SK-N-SH (cell line): ENCODE measurements around the gene GARS1. TPM values are rescaled to one million over a fixed set of nuclear protein-coding genes. Genes with fewer than 3 reads are reported as not detected.

ENCODE experiments used
- CTCF ChIA-PET: fragments of 300-600, 350-600 bp; formaldehyde crosslinking; extraction: SDS; loops from one replicate; lab custom pipeline; 2021; lab: Yijun Ruan, JAX
- POLR2A ChIA-PET: fragments of 350-600 bp; sonication (Branson Sonifier 250); formaldehyde crosslinking; extraction: SDS; loops from one replicate; lab custom pipeline; 2020; ENCODE audit warnings: antibody characterized with exemption, inconsistent platforms; lab: Yijun Ruan, JAX
- DNase-seq: peaks from one replicate; pipeline ENCODE4 v3.0.0; 2012
- H2AFZ ChIP-seq: fragments of 200-600 bp; sonication (generic); 2 replicates; pipeline ENCODE4 v1.8.1; 2016; ENCODE audit warnings: antibody characterized with exemption, mild to moderate bottlenecking, low read depth
- H3F3A ChIP-seq: fragments of 200-600 bp; sonication (generic); replicated peaks from 2 replicates; pipeline ENCODE3; 2016; ENCODE audit warnings: antibody characterized with exemption, mild to moderate bottlenecking; ENCODE audit not compliant: insufficient read depth
- H3K27ac ChIP-seq, 2 experiments: fragments of 200-500 bp in 1 of 2; fragments of 200-600 bp in 1 of 2; sonication (Bioruptor generic) in 1 of 2; sonication (generic), shearing (Covaris generic) in 1 of 2; 2 replicates each; pipeline versions ENCODE4 v1.5.1 to v1.6.1; 2014 to 2016; ENCODE audit warnings: low read depth in 2 of 2, inconsistent platforms in 1 of 2, low read length in 1 of 2, mild to moderate bottlenecking in 1 of 2, mixed read lengths in 1 of 2
- H3K27me3 ChIP-seq: fragments of 200-600 bp; sonication (generic), shearing (Covaris generic); 2 replicates; pipeline ENCODE4 v1.6.1; 2016; ENCODE audit warnings: mixed run types; ENCODE audit not compliant: insufficient read depth
- H3K36me3 ChIP-seq, 2 experiments: fragments of 200-500 bp in 1 of 2; fragments of 200-600 bp in 1 of 2; sonication (Bioruptor generic) in 1 of 2; sonication (generic) in 1 of 2; replicated peaks in 1 of 2; 2 replicates each; pipeline versions ENCODE3 to v1.5.1; 2014 to 2016; ENCODE audit warnings: low read length in 1 of 2, mild to moderate bottlenecking in 1 of 2; ENCODE audit not compliant: insufficient read depth in 2 of 2, control insufficient read depth in 1 of 2
- H3K4me1 ChIP-seq, 2 experiments: fragments of 200-500 bp in 1 of 2; fragments of 200-600 bp in 1 of 2; sonication (Bioruptor generic) in 1 of 2; sonication (generic), shearing (Covaris generic) in 1 of 2; 2 replicates each; pipeline versions ENCODE4 v1.5.1 to v1.6.1; 2014 to 2016; ENCODE audit warnings: low read depth in 1 of 2, low read length in 1 of 2, mixed run types in 1 of 2; ENCODE audit not compliant: insufficient read depth in 2 of 2, control insufficient read depth in 1 of 2
- H3K4me2 ChIP-seq: fragments of 200-600 bp; sonication (generic), shearing (Covaris generic); 2 replicates; pipeline ENCODE4 v1.6.1; 2017; ENCODE audit warnings: mixed run types
- H3K4me3 ChIP-seq, 2 experiments: fragments of 200-500 bp in 1 of 2; fragments of 200-600 bp in 1 of 2; sonication (Bioruptor generic) in 1 of 2; sonication (generic), shearing (Covaris generic) in 1 of 2; 2 replicates each; pipeline versions ENCODE4 v1.5.1 to v1.8.1; 2014 to 2016; ENCODE audit warnings: low read depth in 2 of 2, inconsistent platforms in 1 of 2, low read length in 1 of 2, mild to moderate bottlenecking in 1 of 2, mixed read lengths in 1 of 2, moderate library complexity in 1 of 2
- H3K79me2 ChIP-seq: fragments of 200-600 bp; sonication (generic); 2 replicates; pipeline ENCODE4 v1.8.1; 2017; ENCODE audit warnings: mild to moderate bottlenecking; ENCODE audit not compliant: insufficient read depth
- H3K9ac ChIP-seq: fragments of 200-600 bp; sonication (generic); 2 replicates; pipeline ENCODE4 v1.6.1; 2017; ENCODE audit warnings: mixed run types
- H3K9me2 ChIP-seq: fragments of 200-600 bp; sonication (generic); 2 replicates; pipeline ENCODE4 v1.6.1; 2017; ENCODE audit warnings: mixed run types
- H3K9me3 ChIP-seq: fragments of 200-600 bp; sonication (generic); 2 replicates; pipeline ENCODE4 v1.6.1; 2017; ENCODE audit warnings: mixed run types, mild to moderate bottlenecking, moderate library complexity
- H4K20me1 ChIP-seq: fragments of 200-600 bp; sonication (generic); 2 replicates; pipeline ENCODE4 v1.6.1; 2017; ENCODE audit warnings: mild to moderate bottlenecking, mixed run types; ENCODE audit not compliant: insufficient read depth
- CTCF ChIP-seq: fragments of 200-600 bp; sonication (generic); IDR thresholded peaks from 2 replicates; pipeline ENCODE4 v1.6.1; 2017; ENCODE audit warnings: antibody characterized with exemption, mild to moderate bottlenecking, moderate library complexity
- EZH2phosphoT487 ChIP-seq: fragments of 200-600 bp; sonication (generic); IDR thresholded peaks from 2 replicates; pipeline ENCODE4 v1.6.1; 2017; ENCODE audit warnings: low read depth, mixed run types, mild to moderate bottlenecking, antibody characterized with exemption, moderate library complexity, borderline replicate concordance
- FOSL2 ChIP-seq: IDR thresholded peaks from 2 replicates; pipeline ENCODE4 v1.4.0; 2012; ENCODE audit warnings: low read depth, mild to moderate bottlenecking, moderate library complexity, borderline replicate concordance
- FOXJ3 ChIP-seq: sonication (generic); formaldehyde crosslinking; IDR thresholded peaks from 2 replicates; pipeline ENCODE4 v1.5.1; 2020; ENCODE audit warnings: mild to moderate bottlenecking, missing genetic modification reagents
- GATA2 ChIP-seq: sonication (generic); formaldehyde crosslinking; IDR thresholded peaks from 2 replicates; pipeline ENCODE4 v1.5.0; 2020; ENCODE audit warnings: mild to moderate bottlenecking, missing genetic modification reagents
- JUND ChIP-seq: IDR thresholded peaks from 2 replicates; pipeline ENCODE4 v1.4.0; 2012
- MAX ChIP-seq: IDR thresholded peaks from 2 replicates; pipeline ENCODE4 v1.4.0; 2012; ENCODE audit warnings: low read depth
- MXI1 ChIP-seq: IDR thresholded peaks from 2 replicates; pipeline ENCODE4 v1.6.1; 2012; ENCODE audit warnings: mild to moderate bottlenecking, low read depth, low read length, improper control_type of control experiment
- POLR2AphosphoS5 ChIP-seq: IDR thresholded peaks from 2 replicates; pipeline ENCODE4 v1.6.1; 2012; ENCODE audit warnings: low read depth, low read length
- RCOR1 ChIP-seq: fragments of 150-350 bp; IDR thresholded peaks from 2 replicates; pipeline ENCODE4 v1.6.1; 2017; ENCODE audit warnings: antibody characterized with exemption, low read length
- SIN3A ChIP-seq: IDR thresholded peaks from 2 replicates; pipeline ENCODE4 v1.6.1; 2012; ENCODE audit warnings: low read depth, mild to moderate bottlenecking, low read length, moderate library complexity, borderline replicate concordance
- SMC3 ChIP-seq: IDR thresholded peaks from 2 replicates; pipeline ENCODE4 v1.6.1; 2012; ENCODE audit warnings: low read depth, low read length, improper control_type of control experiment
- USF2 ChIP-seq: fragments of 150-350 bp; IDR thresholded peaks from 2 replicates; pipeline ENCODE4 v1.6.1; 2017; ENCODE audit warnings: antibody characterized with exemption, low read length, low read depth, borderline replicate concordance
- WGBS: methylation state at CpG from one replicate; pipeline ENCODE4 v1.1.6; 2017; ENCODE audit warnings: low lambda C conversion rate; 5-methylcytosine and 5-hydroxymethylcytosine counted together
- polyA plus RNA-seq, 3 experiments: library from polyadenylated mRNA; depleted of rRNA; stranded (reverse); fragments of >200 nt; gene quantifications; 2 replicates each; pipeline ENCODE4 v1.2.3, GENCODE V29; 2012

GARS1 gene
- polyA plus RNA-seq, 1 of the 3 experiments (the other 2 are of a cell fraction), result 301 TPM

GRCh38 chr7:30596014-30596641, 1.4 kb downstream of the GARS1 start:
- peak overlapping the region; percentile 47 for H2AFZ ChIP-seq
- ChIA-PET CTCF (interaction anchor here (0.8 to 2.2 kb wide), 2 partner anchors 32 to 144 kb away, joined by 3 to 8 read pairs; no protein-coding TSS in a partner anchor), POLR2A (no interaction called here)
- peaks cover 4 to 13% of the 10 kb centered on the region in 2 experiments; a peak in 3 of 4 replicates for H3K4me1 ChIP-seq
- H3K36me3 ChIP-seq, result peaks cover 24 to 45% of the 10 kb centered on the region in 2 experiments
- H3K27ac ChIP-seq, result peak overlapping the region; percentile 94 to 98
- H3K4me2 ChIP-seq, result peak overlapping the region; percentile 91
- 2% methylated on average over 14 of the region's 14 CpGs for WGBS
- no peaks in the 10 kb centered on the region for H3K9me2 ChIP-seq
- TF ChIP-seq MAX (0 out of 2 replicates have a peak, but pooled peaks have one; percentile 16), SIN3A (peak; percentile 84), SMC3 (no peak), MXI1 (peak; percentile 54), FOSL2 (no peak), JUND (no peak), USF2 (no peak), FOXJ3 (no peak), EZH2phosphoT487 (no peak), CTCF (no peak), POLR2AphosphoS5 (peak; percentile 39; the same call in 1 of the 2 replicates), RCOR1 (0 out of 2 replicates have a peak, but pooled peaks have one; percentile 5)
- H3K27me3 ChIP-seq, result no peaks in the 10 kb centered on the region
- peak overlapping the region; percentile 93 to 100 for H3K4me3 ChIP-seq
- peak overlapping the region; percentile 92 for H3K9ac ChIP-seq
- peaks cover 5% of the 10 kb centered on the region for H3F3A ChIP-seq
- no peaks in the 10 kb centered on the region for H3K9me3 ChIP-seq
- H3K79me2 ChIP-seq, result peaks cover 97% of the 10 kb centered on the region
- peak; percentile 60 for DNase-seq
- peaks cover 44% of the 10 kb centered on the region for H4K20me1 ChIP-seq

GRCh38 chr7:30596721-30597120, 2.0 kb downstream of the GARS1 start:
- Histone ChIP-seq H3K9me2 (no peaks in the 10 kb centered on the region), H3K79me2 (peaks cover 97% of the 10 kb centered on the region), H3K9ac (peak overlapping the region; percentile 92), H3F3A (peaks cover 5% of the 10 kb centered on the region), H2AFZ (no peak overlapping the region), H3K27me3 (no peaks in the 10 kb centered on the region), H3K4me2 (peak overlapping the region; percentile 91), H3K36me3 (peaks cover 28 to 51% of the 10 kb centered on the region in 2 experiments), H3K27ac (peak overlapping the region in 1 of 2 experiments; percentile 94; a peak in 2 of 4 replicates), H3K4me1 (peaks cover 4 to 13% of the 10 kb centered on the region in 2 experiments; a peak in 3 of 4 replicates), H3K4me3 (peak overlapping the region; percentile 93 to 100), H3K9me3 (no peaks in the 10 kb centered on the region), H4K20me1 (peaks cover 44% of the 10 kb centered on the region)
- WGBS, result 61% methylated on average over 3 of the region's 3 CpGs
- ChIA-PET POLR2A (no interaction called here), CTCF (interaction anchor here (2.2 kb wide), 1 partner anchor 143 kb away, joined by 8 read pairs; no protein-coding TSS in a partner anchor)
- TF ChIP-seq MXI1 (0 out of 2 replicates have a peak, but pooled peaks have one; percentile 13), GATA2 (CRISPR knock-in tag) (no peak)
- no peak for DNase-seq
